Measurements from ENCODE around the gene UNC5B.
"Not testable (repeated sequence)": the region's sequence is repeated elsewhere in the genome, so short reads cannot be mapped to it uniquely, and the experiment has no call there.

Gene UNC5B

DNA sequence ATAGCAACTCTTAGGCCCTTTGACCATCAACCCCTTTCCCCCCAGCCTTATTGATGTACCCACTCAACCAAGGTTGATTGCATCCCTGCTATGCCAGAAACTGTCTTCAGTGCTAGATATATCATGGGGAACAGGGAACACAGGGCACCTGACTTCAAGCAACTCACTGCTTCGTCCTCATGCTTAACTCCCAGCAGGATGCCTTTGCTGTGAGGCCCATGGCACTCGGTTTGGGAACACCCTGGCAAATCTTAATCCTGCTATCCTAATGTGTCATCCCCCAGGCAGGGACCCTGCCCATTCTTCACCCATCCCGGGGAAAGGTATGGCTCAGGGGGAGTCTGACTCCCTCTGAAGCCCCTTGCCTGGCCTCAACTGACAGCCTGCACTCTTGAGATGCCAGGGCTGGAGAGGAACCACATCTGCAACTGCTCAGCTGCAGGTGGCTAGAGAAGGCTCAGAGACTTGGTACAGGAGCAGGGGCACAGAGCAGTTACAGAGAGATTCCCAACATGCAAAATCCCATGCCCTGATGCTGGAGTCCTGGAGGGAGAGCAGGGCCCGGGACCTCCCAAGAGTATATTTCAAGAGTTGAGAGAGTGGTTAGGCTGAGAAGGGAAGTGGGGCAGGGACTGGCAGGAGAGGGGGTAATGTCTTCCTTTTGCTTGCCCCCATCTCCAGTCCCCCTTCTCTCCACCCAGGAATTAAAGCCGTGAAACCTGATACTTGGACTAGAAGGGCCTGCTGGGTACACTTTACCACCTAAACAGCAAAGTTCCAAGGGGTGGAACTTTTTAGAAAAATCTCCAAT, 2.4 kb upstream of the UNC5B start:
- DNase-seq: no peak

DNA sequence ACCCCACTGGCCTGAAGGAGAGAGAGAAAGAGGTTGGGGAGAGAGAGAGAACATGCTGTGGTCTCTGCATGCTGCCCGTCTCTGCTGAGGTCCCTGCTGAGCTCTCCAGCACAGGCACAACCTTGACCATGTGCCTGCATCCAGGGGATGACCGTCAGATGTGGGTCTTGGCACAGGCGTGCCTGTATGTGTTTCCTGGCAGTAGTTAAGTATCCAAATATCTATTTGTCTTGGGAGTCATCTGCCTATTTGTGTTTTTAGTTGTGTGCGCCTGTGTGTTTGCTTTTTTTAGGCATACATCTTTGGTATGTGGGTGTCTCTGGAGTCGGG, 1.9 kb upstream of the UNC5B start:
- DNase-seq: no peak

GRCh38 chr10:71211053-71211452, 1.3 kb upstream of the UNC5B start:
- no peak for DNase-seq

DNA sequence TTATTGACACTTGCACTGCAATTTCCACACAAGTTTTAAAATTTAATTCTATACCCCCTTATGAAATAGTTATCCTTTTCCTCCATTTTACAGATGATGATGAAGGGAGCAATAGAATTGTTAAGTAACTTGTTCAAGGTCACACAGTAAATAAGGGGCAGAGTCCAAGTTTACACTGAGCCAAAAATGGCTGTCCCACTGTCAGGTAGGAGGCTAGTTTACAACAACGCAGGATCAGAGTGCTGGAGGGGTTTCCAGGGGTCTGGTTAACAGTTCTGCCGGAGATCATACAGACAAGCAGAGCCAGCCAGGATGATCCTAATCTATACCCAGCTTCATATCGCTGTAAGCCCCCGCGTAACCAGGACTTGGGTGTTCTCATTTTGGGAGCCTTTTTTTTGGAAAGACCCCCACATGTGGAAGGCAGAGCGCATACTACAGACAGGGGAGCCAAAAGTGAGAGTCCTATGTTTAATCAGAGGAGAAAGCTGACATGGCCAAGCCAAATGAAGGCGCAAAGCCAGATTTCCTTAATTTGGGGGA, 524 bp upstream of the UNC5B start:
- no peak for DNase-seq

DNA sequence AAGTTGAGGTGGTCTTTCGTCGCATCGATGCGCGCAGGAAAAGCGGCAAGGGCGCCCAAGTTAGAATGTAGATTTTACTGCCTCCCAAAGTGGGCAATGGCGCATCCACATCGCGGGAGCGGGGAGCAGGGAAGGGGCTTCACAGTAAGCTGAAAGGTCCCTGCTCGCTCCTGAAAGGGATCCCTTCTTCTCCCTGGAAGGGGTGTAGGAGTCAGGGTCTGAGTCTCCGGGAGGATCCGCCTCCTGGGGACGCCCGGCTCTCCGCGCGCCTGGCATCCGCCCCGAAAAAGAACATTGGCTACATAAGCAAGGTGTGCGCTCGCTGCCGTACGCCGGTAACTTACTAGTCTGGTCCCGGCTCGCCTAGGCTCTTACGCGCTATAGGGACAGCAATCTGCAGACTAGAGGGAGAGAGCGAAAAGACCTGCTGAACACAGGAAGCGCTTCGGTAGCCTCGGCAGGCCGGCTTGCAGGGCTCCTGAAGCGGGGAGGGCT, 804 bp downstream of the UNC5B start:
- DNase-seq: peak; percentile 44

GRCh38 chr10:71213761-71214440, 1.5 kb downstream of the UNC5B start:
- DNase-seq: no peak

DNA sequence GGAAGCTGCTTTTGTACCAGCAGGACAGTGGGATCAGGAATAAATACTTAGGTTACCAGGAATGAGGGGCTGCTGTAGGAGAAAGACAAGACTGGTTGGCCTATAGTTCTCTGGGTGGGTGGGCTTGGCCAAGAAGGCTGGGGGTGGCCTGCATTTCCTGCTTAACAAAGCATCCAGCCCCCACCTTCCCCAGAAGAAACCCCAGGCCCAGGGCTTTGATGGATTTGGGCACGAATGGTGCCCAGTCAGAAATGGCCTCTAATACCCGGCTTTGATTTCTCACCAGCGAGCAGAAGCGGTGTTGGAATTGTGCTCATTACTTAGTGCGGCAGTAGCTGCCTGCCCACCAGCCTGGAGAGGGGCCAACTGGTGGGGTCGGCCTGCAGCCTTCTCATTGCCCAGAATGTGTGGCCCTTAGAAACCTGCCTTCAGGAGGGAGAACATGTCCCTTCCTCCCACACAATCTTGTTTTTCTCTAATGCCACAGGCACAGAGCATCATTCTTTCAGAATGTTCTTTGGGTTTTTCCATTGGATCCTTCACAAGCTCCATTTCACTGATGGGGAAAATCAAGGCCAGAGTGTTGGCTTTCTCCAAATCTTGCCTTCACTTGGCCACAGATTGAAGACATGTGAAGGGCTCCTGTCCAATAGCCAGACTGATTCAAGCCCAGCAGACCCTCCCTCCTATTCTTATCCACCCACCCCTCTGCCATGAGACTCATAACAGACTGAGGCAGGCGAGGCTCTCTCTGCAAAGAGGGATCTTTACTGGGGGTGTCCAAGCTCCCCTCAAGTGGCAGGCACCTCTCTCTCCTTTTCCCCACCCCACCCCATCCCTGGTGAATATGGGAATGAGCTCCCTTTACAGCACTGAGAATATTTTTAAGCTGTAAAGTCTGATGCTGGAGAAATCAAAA, 2.5 kb downstream of the UNC5B start:
- DNase-seq: no peak

GRCh38 chr10:71216363-71216695, 4.0 kb downstream of the UNC5B start:
- DNase-seq: no peak

DNA sequence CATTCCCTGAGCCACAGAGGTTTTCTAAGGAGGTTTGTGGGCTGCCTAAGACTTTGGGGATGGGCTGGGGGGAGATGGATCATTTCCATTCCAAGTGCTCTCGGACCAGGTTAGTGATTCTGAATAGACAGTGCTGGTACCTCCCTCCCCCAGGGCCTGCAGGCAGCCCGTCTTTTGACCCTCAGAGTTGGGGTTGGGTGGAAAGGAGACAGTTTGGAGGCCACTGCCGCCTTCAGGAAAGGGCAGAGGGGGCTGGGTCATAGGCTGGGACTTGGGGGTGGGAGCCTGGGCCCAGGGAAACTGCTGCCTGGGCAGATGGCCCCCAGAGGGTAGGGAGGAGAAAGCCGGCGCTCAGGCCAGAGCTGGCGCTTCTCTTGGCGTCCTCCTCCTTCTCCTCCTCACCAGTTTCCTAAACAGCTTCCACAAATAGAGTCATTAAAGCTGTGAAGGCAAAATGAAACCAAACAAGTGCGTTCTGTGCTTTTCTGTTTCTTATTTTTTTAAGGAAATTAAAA, 4.4 kb downstream of the UNC5B start:
- DNase-seq: no peak

GRCh38 chr10:71217266-71218045, 5.1 kb downstream of the UNC5B start:
- peak; percentile 30 for DNase-seq

- no peak for DNase-seq
Observed at GRCh38 chr10:71218046-71218650, 5.8 kb downstream of the UNC5B start.

DNA sequence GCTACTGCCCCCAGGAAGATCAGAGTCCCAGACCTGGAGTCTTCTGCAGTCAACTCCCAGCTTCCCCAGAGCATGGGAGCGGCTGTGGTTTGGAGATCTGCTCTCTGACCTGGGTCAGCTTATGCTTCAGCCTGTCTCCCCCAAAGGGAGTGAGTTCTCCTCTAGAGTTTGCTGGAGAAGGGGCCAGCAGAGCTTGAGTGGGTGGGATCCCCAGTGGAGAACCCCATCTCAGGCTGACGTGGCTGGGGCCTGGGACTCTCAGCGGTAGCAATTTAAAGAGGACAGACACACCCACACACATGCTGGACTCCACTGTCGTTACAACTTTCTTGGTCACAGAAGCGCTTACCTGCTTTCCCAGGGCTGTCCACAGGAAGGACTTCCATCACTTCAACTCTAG, 6.3 kb downstream of the UNC5B start:
- no peak for DNase-seq

DNA sequence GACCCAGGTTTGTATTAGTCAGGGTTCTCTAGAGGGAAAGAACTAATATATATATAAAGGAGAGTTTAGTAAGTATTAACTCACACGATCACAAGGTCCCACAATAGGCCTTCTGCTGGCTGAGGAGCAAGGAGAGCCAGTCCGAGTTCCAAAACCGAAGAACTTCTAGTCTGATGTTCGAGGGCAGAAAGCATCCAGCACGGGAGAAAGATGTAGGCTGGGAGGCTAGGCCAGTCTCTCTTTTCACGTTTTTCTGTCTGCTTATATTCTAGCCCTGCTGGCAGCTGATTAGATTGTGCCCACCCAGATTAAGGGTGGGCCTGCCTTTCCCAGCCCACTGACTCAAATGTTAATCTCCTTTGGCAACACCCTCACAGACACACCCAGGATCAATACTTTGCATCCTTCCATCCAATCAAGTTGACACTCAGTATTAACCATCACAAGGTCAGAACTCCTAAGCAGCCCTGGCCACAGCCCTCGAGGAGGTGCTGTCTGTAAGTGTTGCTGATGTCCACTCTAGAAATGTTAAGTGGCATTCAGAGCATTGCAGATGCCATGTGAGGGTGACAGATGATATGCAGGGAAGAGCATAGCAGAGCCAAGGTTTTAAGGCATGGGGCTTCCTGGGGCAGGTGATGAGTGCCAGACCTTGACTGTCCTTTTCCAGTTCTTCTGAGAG, 7.0 kb downstream of the UNC5B start:
- not testable (repeated sequence) for DNase-seq

DNA sequence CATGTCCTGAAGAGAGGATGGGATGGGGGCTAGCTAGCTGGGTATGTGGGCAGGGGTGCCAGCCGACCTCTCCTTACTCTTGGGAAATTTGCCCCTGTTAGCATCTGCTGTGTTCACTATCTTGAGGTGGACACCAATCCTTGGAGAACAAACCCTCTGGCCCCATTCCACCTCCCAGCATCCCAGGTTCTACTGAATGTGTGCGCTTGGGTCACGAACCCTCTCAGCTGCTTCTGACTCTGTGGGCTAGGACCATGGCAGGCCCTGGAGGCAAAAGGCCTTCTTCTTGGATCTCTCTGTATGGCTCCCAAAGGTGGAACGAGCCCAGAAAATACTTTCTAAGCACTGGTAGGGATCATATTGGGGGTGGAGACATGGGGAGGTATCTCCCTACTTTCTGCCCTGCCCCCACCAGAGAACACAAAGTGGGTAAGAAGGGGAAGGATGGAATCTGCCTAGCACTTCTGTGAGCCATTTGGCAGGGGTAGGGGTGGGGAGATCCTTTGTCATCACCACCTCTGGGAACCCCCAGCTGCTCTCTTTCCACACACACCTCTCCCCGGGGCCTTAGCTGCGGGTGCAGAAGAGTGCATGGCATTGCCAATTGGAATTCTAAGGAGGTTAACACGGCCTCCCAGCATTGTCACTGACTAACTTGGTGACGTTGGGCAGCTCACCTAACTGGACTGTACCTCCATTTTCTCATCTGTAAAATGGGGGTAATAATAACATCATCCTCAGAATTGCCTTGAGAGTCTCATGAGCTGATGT, 7.7 kb downstream of the UNC5B start:
- DNase-seq: no peak

GRCh38 chr10:71220689-71221540, 8.5 kb downstream of the UNC5B start:
- no peak for DNase-seq

DNA sequence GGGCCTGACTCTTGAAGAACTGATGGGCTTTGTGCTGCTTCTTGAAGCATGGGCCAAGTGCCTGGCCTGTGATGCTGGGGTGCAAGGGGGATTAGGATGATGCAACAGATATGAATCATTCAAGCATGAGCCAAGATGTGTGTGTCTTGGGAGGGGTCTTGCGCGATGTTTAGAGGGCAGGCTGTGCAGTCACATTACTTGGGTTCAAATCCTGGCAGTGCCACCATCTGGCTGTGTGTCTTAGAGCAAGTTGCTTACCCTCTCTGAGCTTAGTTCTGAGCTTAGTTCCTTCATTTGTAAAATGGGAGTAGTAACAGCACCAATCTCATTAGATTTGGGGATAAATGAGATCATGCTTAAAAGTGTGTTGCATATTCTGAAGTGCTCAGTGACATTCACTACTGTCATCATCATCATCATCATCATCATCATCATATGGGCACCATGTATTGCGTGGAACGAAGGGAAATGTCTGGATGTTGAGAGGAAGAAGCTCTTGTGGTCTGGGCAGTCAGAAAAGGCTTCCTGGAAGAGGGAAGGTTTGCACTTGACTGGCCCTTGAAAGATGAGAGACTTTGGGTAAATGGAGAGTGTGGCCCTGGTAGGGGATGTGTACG, 9.3 kb downstream of the UNC5B start:
- DNase-seq: no peak

- no peak for DNase-seq
Observed at GRCh38 chr10:71222601-71223346, 10.4 kb downstream of the UNC5B start.

Measured in NCI-H1105 (cell line).